IPS DF 6.9 (cell line): ENCODE data around the gene CCDC116.
A peak's percentile ranks its signal among the peaks of the same experiment; 100 is the strongest.
"Not testable (repeated sequence)": the region's sequence is repeated elsewhere in the genome, so short reads cannot be mapped to it uniquely, and the experiment has no call there.

ENCODE experiments used
- DNase-seq: peaks from one replicate; pipeline ENCODE4 v3.0.0-alpha.2; 2013; ENCODE audit warnings: low read depth, low spot score
- H3K27ac ChIP-seq: one replicate; pipeline ENCODE4 v1.5.1; 2013; ENCODE audit warnings: low read length, control low read depth
- H3K27me3 ChIP-seq: 2 replicates; pipeline ENCODE4 v1.6.1; 2013; ENCODE audit warnings: mild to moderate bottlenecking, low read length; ENCODE audit not compliant: control insufficient read depth, insufficient read depth
- H3K36me3 ChIP-seq: 2 replicates; pipeline ENCODE4 v1.6.1; 2013; ENCODE audit warnings: low read length; ENCODE audit not compliant: control insufficient read depth, insufficient read depth
- H3K4me1 ChIP-seq: 2 replicates; pipeline ENCODE4 v1.6.1; 2013; ENCODE audit warnings: low read length; ENCODE audit not compliant: control insufficient read depth, insufficient read depth
- H3K4me3 ChIP-seq: 2 replicates; pipeline ENCODE4 v1.5.1; 2013; ENCODE audit warnings: mild to moderate bottlenecking, low read length
- H3K9me3 ChIP-seq: 2 replicates; pipeline ENCODE4 v1.6.1; 2013; ENCODE audit warnings: low read length, inconsistent platforms; ENCODE audit not compliant: control insufficient read depth, insufficient read depth
- WGBS: extraction: QIAGEN DNeasy Blood & Tissue Kit; methylation state at CpG from one replicate; pipeline ENCODE4 v1.1.7; 2013; ENCODE audit warnings: mixed read lengths, missing lambda C conversion rate; ENCODE audit not compliant: insufficient read length, insufficient coverage; 5-methylcytosine and 5-hydroxymethylcytosine counted together

CCDC116 gene

DNA sequence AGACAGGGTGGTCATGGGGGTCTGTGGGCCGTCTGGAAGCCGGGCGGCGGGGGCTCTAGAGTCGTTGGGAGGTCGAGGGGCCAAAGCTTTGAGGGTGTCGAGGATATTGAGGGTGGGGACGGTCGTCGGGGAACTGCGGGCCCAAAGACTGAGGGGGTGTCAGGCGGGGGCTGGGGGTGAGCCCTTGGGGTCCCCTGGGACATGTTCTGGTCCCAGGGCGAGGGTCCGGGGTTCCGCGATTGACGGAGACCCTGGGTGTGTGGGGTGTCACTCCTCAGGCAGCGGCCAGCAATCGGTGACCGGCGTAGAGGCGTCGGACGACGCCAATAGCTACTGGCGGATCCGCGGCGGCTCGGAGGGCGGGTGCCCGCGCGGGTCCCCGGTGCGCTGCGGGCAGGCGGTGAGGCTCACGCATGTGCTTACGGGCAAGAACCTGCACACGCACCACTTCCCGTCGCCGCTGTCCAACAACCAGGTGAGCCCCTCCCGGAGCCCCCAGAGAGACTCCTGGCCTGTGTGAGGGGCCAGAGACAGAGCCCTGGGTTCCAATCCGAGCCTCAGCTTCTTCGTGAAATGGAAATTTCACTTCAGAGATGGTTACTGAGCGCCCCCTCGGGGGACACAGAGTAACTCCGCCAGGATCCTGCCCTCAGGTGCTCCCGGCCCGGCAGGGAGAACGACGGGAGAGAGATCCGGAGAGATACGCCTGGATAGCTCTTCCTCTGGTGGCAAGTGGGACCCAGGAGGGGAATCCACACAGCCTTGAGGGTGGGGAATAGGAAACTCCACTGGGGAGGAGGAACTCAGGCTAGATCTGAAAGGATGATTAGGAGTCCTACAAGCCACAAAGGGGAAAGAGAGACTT is 10.3 kb downstream of the CCDC116 start:
- Histone ChIP-seq H3K9me3 (no peaks in the 10 kb centered on the region), H3K27me3 (no peaks in the 10 kb centered on the region), H3K36me3 (0 out of 2 replicates have a peak, but pooled peaks cover 3% of the 10 kb centered on the region), H3K4me1 (no peaks in the 10 kb centered on the region), H3K27ac (no peak overlapping the region), H3K4me3 (peak overlapping the region; percentile 52)
- WGBS: no CpG with 5 or more reads among the region's 56 CpGs
- DNase-seq: no peak

DNA sequence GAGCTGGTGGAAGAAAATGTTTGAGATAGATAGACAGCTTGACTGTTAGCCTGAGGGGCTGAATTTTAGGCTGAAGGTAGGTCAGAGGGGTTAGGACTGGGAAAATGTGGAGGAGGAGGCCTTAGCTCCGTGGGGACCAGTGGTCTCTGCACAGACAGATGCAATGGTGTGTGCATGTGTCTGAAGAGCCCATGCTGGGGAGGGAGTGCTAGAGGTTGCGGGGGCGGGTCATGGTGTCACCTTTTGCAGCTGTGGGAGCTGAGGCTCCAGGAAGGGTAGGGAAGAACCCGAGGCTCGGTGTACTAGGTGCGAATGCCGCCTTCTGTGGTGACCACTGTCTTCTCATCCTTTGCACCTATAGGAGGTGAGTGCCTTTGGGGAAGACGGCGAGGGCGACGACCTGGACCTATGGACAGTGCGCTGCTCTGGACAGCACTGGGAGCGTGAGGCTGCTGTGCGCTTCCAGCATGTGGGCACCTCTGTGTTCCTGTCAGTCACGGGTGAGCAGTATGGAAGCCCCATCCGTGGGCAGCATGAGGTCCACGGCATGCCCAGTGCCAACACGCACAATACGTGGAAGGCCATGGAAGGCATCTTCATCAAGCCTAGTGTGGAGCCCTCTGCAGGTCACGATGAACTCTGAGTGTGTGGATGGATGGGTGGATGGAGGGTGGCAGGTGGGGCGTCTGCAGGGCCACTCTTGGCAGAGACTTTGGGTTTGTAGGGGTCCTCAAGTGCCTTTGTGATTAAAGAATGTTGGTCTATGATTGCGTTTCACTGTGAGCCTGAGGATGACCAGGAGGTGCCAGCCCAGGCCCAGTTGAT is 11.2 kb downstream of the CCDC116 start:
- no peak overlapping the region for H3K27ac ChIP-seq
- no CpG with 5 or more reads among the region's 22 CpGs for WGBS
- no peaks in the 10 kb centered on the region for H3K27me3 ChIP-seq
- H3K36me3 ChIP-seq: 0 out of 2 replicates have a peak, but pooled peaks cover 3% of the 10 kb centered on the region
- no peak for DNase-seq
- no peaks in the 10 kb centered on the region for H3K9me3 ChIP-seq
- H3K4me1 ChIP-seq: no peaks in the 10 kb centered on the region
- H3K4me3 ChIP-seq: no peak overlapping the region

DNA sequence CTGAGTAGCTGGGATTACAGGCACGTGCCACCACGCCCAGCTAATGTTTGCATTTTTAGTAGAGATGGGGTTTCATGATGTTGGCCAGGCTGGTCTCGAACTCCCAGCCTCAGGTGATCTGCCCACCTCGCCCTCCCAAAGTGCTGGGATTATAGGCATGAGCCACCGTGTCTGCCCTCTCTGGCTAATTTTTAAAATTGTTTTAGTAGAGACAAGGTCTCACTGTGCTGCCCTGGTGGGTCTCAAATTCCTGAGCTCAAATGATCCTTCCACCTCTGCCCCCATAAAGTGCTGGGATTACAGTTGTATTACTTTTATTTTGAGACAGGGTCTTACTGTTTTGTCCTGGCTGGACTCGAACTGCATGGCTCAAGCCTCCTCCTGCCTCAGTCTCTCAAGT is 13.0 kb downstream of the CCDC116 start:
- H3K27me3 ChIP-seq, DNase-seq, H3K9me3 ChIP-seq, H3K4me3 ChIP-seq, H3K4me1 ChIP-seq, H3K36me3 ChIP-seq, H3K27ac ChIP-seq: not testable (repeated sequence)
- WGBS: no CpG with 5 or more reads among the region's 6 CpGs

DNA sequence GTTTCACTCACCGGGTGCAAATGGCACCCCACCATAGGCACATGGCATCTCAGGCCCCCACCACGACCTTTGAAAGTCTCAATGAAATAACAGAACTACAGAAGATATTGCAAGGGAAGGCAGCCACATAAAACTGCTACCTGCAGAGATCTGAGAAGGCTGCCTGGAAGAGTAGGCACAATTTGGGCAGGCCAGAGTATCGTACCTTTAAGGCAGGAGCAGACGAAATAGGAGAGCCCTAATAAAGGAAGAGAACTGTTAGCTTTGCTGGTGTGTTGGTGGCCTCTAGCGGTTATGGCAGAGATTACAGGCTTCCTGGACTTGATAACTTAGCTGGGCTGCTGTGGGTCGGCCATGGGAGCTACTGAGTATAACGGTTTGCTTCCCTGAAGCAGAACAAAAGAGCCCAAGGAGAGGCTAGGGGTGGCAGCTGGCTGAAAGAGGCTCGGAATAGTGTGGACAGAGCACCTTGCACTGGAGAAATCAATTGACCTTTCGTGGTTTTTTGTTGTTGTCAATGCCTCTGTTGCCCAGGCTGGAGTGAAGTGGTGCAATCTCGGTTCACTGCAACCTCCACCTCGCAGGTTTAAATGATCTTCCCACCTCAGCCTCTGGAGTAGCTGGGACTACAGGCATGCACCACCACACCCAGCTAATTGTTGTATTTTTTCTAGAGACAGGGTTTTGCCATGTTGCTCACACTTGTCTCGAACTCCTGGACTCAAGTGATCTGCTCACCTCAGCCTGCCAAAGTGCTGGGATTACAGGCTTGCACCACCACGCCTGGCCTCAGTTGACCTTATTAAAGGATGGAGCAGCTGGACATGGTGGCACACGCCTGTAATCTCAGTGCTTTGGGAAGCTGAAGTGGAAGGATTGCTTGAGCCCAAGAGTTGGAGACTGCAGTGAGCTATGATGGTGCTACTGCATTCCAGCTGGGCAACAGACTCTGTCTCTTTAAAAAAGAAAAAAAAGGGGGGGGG is 14.3 kb downstream of the CCDC116 start:
- Histone ChIP-seq H3K9me3 (no peaks in the 10 kb centered on the region), H3K4me3 (no peak overlapping the region), H3K27ac (no peak overlapping the region), H3K4me1 (0 out of 2 replicates have a peak, but pooled peaks cover 3% of the 10 kb centered on the region), H3K36me3 (0 out of 2 replicates have a peak, but pooled peaks cover 3% of the 10 kb centered on the region), H3K27me3 (no peaks in the 10 kb centered on the region)
- DNase-seq: no peak
- WGBS: no CpG with 5 or more reads among the region's 14 CpGs

DNA sequence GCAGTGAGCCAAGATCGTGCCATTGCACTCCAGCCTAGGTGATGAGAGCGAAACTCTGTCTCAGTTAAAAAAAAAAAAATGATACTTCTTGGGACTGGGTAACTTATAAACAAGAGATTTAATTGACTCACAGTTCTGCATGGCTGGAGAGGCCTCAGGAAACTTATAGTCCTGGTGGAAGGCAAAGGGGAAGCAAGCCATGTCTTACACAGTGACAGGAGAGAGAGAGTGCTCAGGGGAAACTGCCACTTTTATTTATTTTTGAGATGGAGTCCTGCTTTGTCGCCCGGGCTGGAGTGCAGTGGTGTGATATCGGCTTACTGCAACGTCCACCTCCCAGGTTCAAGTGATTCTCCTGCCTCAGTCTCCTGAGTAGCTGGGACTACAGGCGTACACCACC is 17.7 kb downstream of the CCDC116 start:
- Histone ChIP-seq H3K36me3 (peaks cover 6% of the 10 kb centered on the region), H3K27ac (no peak overlapping the region), H3K4me1 (0 out of 2 replicates have a peak, but pooled peaks cover 3% of the 10 kb centered on the region), H3K27me3 (no peaks in the 10 kb centered on the region), H3K9me3 (no peaks in the 10 kb centered on the region), H3K4me3 (no peak overlapping the region)
- WGBS: no CpG with 5 or more reads among the region's 7 CpGs
- no peak for DNase-seq

DNA sequence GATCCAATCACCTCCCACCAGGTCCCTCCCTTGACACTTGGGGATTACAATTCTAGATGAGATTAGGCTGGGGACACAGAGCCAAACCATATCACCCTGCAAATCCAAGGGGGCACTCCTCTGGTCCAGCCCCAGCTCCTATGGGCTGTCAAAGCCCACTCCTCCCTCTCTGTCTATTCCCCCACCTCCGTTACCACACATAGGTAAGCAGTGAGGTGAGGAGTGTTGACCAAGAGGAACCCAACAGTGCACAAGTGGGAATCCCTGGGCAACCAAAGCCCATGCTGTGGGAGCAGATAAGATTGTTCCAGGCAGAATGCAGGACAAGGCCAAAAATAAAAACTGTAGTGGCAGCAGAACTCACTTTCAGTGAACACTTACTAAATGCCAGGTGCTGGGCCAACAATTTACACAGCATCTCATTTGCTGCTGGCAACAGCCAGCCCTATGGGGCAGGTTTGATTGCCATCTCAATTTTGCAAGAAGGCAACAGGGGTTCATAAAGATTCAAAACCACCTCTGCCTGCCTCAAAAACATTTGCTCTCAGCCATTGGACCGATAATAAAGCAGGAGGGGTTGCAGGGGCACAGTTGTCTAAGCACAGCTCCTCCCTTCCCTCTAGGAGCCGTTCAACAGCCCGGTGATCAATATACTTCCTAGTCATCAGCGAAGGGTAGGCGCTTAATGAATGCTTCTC is 18.4 kb downstream of the CCDC116 start:
- H3K27ac ChIP-seq: no peak overlapping the region
- H3K36me3 ChIP-seq: peaks cover 6% of the 10 kb centered on the region
- peak overlapping the region; percentile 47; the same call in 1 of the 2 replicates for H3K4me3 ChIP-seq
- no peaks in the 10 kb centered on the region for H3K27me3 ChIP-seq
- H3K4me1 ChIP-seq: 0 out of 2 replicates have a peak, but pooled peaks cover 3% of the 10 kb centered on the region
- H3K9me3 ChIP-seq: no peaks in the 10 kb centered on the region
- no peak for DNase-seq
- WGBS: no CpG with 5 or more reads among the region's 6 CpGs

DNA sequence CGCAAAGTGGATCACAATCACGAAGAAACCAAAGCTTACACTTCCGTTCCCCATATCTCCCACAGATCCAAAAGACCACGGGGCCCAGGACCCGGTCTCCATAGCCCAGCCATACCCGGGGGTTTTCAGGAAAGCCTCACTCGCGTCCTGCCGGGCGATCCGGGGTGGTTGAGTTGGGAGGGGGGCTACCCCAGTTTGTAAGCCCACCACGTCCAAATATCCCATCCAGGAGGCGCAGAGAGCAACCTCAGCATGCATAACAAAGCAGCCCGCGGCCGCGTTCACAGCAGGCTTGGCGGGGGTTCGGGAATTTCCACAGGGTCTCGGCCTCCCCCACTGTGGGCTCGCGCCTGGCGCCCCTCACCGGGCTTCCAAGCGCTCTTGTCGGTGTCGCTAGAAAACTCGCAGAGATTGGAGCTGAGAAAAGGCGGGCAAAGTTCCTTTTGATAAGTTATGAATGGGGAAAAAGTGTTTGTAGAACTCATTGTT is 19.0 kb downstream of the CCDC116 start:
- DNase-seq: no peak
- Histone ChIP-seq H3K36me3 (peaks cover 6% of the 10 kb centered on the region), H3K4me1 (0 out of 2 replicates have a peak, but pooled peaks cover 3% of the 10 kb centered on the region), H3K27ac (no peak overlapping the region), H3K27me3 (no peaks in the 10 kb centered on the region), H3K9me3 (no peaks in the 10 kb centered on the region), H3K4me3 (peak overlapping the region; percentile 47; the same call in 1 of the 2 replicates)
- WGBS: no CpG with 5 or more reads among the region's 29 CpGs

DNA sequence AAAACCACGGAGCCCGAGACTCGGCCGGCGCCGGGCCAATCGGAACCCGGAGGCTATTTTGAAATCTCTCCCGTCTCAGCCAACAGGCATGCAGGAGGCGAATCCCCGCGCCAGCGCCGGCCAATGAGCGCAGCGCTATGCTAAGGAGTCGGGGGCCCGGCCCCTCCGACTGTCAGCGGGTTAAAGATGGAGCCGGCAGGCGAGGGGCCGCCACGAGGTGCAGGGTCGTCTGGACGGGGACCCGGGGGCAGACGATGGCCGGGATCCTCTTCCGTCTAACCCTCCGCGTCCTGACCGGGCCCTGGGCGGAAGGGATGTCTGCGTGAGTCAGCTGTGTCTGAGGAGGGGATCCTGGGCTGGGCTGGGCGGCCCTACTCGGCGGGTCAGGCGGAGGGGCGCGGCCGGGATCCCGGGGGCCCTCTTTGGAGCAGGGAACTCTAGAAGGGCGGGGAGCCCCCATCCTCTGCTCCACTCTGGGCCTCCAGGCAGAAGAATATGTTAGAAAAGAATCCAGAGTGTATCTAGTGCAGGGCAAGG is 19.5 kb downstream of the CCDC116 start:
- H3K27ac ChIP-seq: no peak overlapping the region
- peaks cover 5% of the 10 kb centered on the region for H3K4me1 ChIP-seq
- DNase-seq: no peak
- no peaks in the 10 kb centered on the region for H3K27me3 ChIP-seq
- no CpG with 5 or more reads among the region's 44 CpGs for WGBS
- peak overlapping the region; percentile 99 for H3K4me3 ChIP-seq
- no peaks in the 10 kb centered on the region for H3K9me3 ChIP-seq
- H3K36me3 ChIP-seq: peaks cover 6% of the 10 kb centered on the region
